ENCODE measurements around the gene GDAP2. TPM values are rescaled to one million over a fixed set of nuclear protein-coding genes. Genes with fewer than 3 reads are reported as not detected.

GDAP2 gene
- total and polyA plus RNA-seq, 2 experiments from 2014 or later = 11.3 to 33.3 TPM

GRCh38 chr1:117895482-117896114 lies 33.8 kb downstream of the GDAP2 start:
- Histone ChIP-seq H3K79me2 (no peaks in the 10 kb centered on the region), H3K36me3 (replicated peaks; ENCODE audit: insufficient read depth, low read depth) (no peaks in the 10 kb centered on the region), H2AFZ (no peak overlapping the region), H3K9me2 (replicated peaks; ENCODE audit: insufficient read depth) (no peaks in the 10 kb centered on the region), H4K20me1 (ENCODE audit: insufficient read depth, poor library complexity, severe bottlenecking) (no peaks in the 10 kb centered on the region), H3K4me1 (ENCODE audit: insufficient read depth) (peaks cover 4% of the 10 kb centered on the region), H3K4me2 (no peak overlapping the region), H3K4me3 (no peak overlapping the region), H3K27ac (no peak overlapping the region), H3K27me3 (no peaks in the 10 kb centered on the region), H3K9me3 (ENCODE audit: low read depth) (no peaks in the 10 kb centered on the region)
- 23% methylated on average over 4 of the region's 4 CpGs for WGBS (ENCODE audit: low lambda C conversion rate, missing lambda C conversion rate)
- TF ChIP-seq CTCF (IDR thresholded peaks at IDR 0.05; ENCODE audit: poor library complexity) = peak; percentile 86
- TF ChIP-seq EZH2phosphoT487 (IDR thresholded peaks at IDR 0.05; ENCODE audit: low read depth, severe bottlenecking, unreplicated experiment) = no peak
- peak; percentile 87 for DNase-seq (ENCODE audit: low spot score)

- H3K27ac ChIP-seq = no peak overlapping the region
- no peaks in the 10 kb centered on the region for H3K9me3 ChIP-seq (ENCODE audit: low read depth)
- H3K9me2 ChIP-seq (replicated peaks; ENCODE audit: insufficient read depth) = no peaks in the 10 kb centered on the region
- DNase-seq (ENCODE audit: low spot score) = no peak
- H3K4me3 ChIP-seq = no peak overlapping the region
- 86% methylated on average over 1 of the region's 1 CpG for WGBS (ENCODE audit: low lambda C conversion rate, missing lambda C conversion rate)
- H3K27me3 ChIP-seq = no peaks in the 10 kb centered on the region
- TF ChIP-seq CTCF (IDR thresholded peaks at IDR 0.05; ENCODE audit: poor library complexity) (no peak), EZH2 (IDR thresholded peaks at IDR 0.05; ENCODE audit: borderline replicate concordance) (no peak), EZH2phosphoT487 (IDR thresholded peaks at IDR 0.05; ENCODE audit: low read depth, severe bottlenecking, unreplicated experiment) (no peak)
- no peaks in the 10 kb centered on the region for H3K79me2 ChIP-seq
- H4K20me1 ChIP-seq (ENCODE audit: insufficient read depth, poor library complexity, severe bottlenecking) = no peaks in the 10 kb centered on the region
- no peaks in the 10 kb centered on the region for H3K36me3 ChIP-seq (replicated peaks; ENCODE audit: insufficient read depth, low read depth)
- no peak overlapping the region for H2AFZ ChIP-seq
- peaks cover 4% of the 10 kb centered on the region for H3K4me1 ChIP-seq (ENCODE audit: insufficient read depth)
- no peak overlapping the region for H3K4me2 ChIP-seq
Observed at GRCh38 chr1:117894078-117894477, 35.3 kb downstream of the GDAP2 start.

GRCh38 chr1:117892512-117892911 lies 36.9 kb downstream of the GDAP2 start:
- peaks cover 4% of the 10 kb centered on the region for H3K4me1 ChIP-seq (ENCODE audit: insufficient read depth)
- H3K36me3 ChIP-seq (replicated peaks; ENCODE audit: insufficient read depth, low read depth) = no peaks in the 10 kb centered on the region
- no peak for TF ChIP-seq CTCF (IDR thresholded peaks at IDR 0.05; ENCODE audit: poor library complexity)
- TF ChIP-seq EZH2phosphoT487 (IDR thresholded peaks at IDR 0.05; ENCODE audit: low read depth, severe bottlenecking, unreplicated experiment) = no peak
- no peak for TF ChIP-seq EZH2 (IDR thresholded peaks at IDR 0.05; ENCODE audit: borderline replicate concordance)
- H3K27ac ChIP-seq = no peak overlapping the region
- H3K9me2 ChIP-seq (replicated peaks; ENCODE audit: insufficient read depth) = no peaks in the 10 kb centered on the region
- H3K4me3 ChIP-seq = no peak overlapping the region
- H4K20me1 ChIP-seq (ENCODE audit: insufficient read depth, poor library complexity, severe bottlenecking) = no peaks in the 10 kb centered on the region
- H3K79me2 ChIP-seq = no peaks in the 10 kb centered on the region
- no peaks in the 10 kb centered on the region for H3K27me3 ChIP-seq
- no peak overlapping the region for H2AFZ ChIP-seq
- H3K4me2 ChIP-seq = no peak overlapping the region
- 97% methylated on average over 2 of the region's 2 CpGs for WGBS (ENCODE audit: low lambda C conversion rate, missing lambda C conversion rate)
- DNase-seq (ENCODE audit: low spot score) = no peak
- H3K9me3 ChIP-seq (ENCODE audit: low read depth) = no peaks in the 10 kb centered on the region
